Adrenal gland (tissue), 12 donors: ENCODE measurements around the gene DNAH2. TPM values are rescaled to one million over a fixed set of nuclear protein-coding genes. Genes with fewer than 3 reads are reported as not detected.

Experiments used
- DNase-seq, 7 donors: peaks; one replicate each; pipeline ENCODE4 v3.0.0-alpha.2; 2019 to 2020
- H3K27ac ChIP-seq, 5 donors: fragments of 200-600 bp; sonication (generic) in 4 of 5; 1 replicate in 3 of 5; 2 replicates in 2 of 5; pipeline versions ENCODE4 v1.5.1 to v1.8.0; 2016 to 2020; ENCODE audit warnings: mild to moderate bottlenecking in 1 of 5
- H3K27me3 ChIP-seq: fragments of 200-600 bp; 2 replicates; pipeline ENCODE4 v1.8.0; 2021
- H3K36me3 ChIP-seq, 2 donors: fragments of 200-600 bp; replicated peaks in 1 of 2; 1 replicate in 1 of 2; 2 replicates in 1 of 2; pipeline versions ENCODE4 v1.5.1 to v1.8.0; 2018 to 2022
- H3K4me1 ChIP-seq, 2 donors: fragments of 200-600 bp; replicated peaks in 1 of 2; 1 replicate in 1 of 2; 2 replicates in 1 of 2; pipeline versions ENCODE4 v1.5.1 to v1.8.0; 2018 to 2021
- H3K4me3 ChIP-seq, 4 donors: fragments of 200-600 bp; sonication (generic) in 3 of 4; one replicate each; pipeline ENCODE4 v1.5.1; 2016 to 2018
- H3K9me3 ChIP-seq, 3 donors: fragments of 200-600 bp; sonication (generic) in 1 of 3; replicated peaks in 1 of 3; 1 replicate in 2 of 3; 2 replicates in 1 of 3; pipeline versions ENCODE4 v1.5.1 to v1.8.0; 2016 to 2021
- CTCF ChIP-seq, 6 experiments: fragments of 450-650 bp in 4 of 6; fragments of 200-600 bp in 2 of 6; sonication (generic) in 1 of 6; IDR thresholded peaks; 1 replicate in 5 of 6; 2 replicates in 1 of 6; pipeline versions ENCODE4 v1.5.1 to v1.8.0; 2016 to 2021; ENCODE audit warnings: antibody characterized with exemption in 6 of 6, mild to moderate bottlenecking in 2 of 6, moderate library complexity in 1 of 6
- POLR2A ChIP-seq, 2 donors: fragments of 450-650 bp; IDR thresholded peaks; one replicate each; pipeline ENCODE4 v1.6.1; 2017; ENCODE audit warnings: antibody characterized with exemption in 2 of 2, mild to moderate bottlenecking in 2 of 2, moderate library complexity in 1 of 2
- WGBS, 4 donors: extraction: QIAGEN DNeasy Blood & Tissue Kit in 2 of 4; methylation state at CpG; one replicate each; pipeline versions ENCODE4 v1.1.5 to v1.1.7; 2013 to 2017; 5-methylcytosine and 5-hydroxymethylcytosine counted together
- intact Hi-C, 2 donors: fragments of 100-400 bp; cut with DNase I; formaldehyde crosslinking; loops; one replicate each; pipeline versions ENCODE4 v1.14.1 to v1.15.0; 2022 to 2023
- polyA plus RNA-seq, 3 donors: library from polyadenylated mRNA; stranded (reverse); fragments of 200-250 nt in 2 of 3; fragments of 350-450 nt in 1 of 3; fragmentation: Illumina TruSeq in 1 of 3; extraction: RNeasy Lipid Tissue Mini Kit (QIAGEN cat#74804) in 1 of 3; gene quantifications; one replicate each; pipeline ENCODE4 v1.2.3, GENCODE V29; 2013 to 2014
- total RNA-seq, 9 donors: library from RNA; depleted of rRNA in 4 of 9; stranded (reverse); fragments of >200 nt in 4 of 9; fragments of 120-200 nt in 1 of 9; fragmentation: NEBNext Ultra II Directional in 1 of 9; extraction: Animal tissue kit (Norgen Biotek cat#: 25700) in 1 of 9; gene quantifications; one replicate each; pipeline versions ENCODE4 v1.1.0 to v1.2.4, GENCODE V29; 2013 to 2023
- donor health status: healthy with polysubstance abuse.
- donor health status: Bipolar disorder and iron deficiency.
- donor health status: DM: yes; HTN: yes; CAD: no.
- donor health status: DM: no; HTN: no; CAD: no.
- donor health status: DM: no; HTN: no; CAD: no.
- donor health status: DM: yes; HTN: yes; CAD: no.

Gene DNAH2
- total and polyA plus RNA-seq, 12 donors: 0.02 to 0.26 (median 0.07) TPM

DNA sequence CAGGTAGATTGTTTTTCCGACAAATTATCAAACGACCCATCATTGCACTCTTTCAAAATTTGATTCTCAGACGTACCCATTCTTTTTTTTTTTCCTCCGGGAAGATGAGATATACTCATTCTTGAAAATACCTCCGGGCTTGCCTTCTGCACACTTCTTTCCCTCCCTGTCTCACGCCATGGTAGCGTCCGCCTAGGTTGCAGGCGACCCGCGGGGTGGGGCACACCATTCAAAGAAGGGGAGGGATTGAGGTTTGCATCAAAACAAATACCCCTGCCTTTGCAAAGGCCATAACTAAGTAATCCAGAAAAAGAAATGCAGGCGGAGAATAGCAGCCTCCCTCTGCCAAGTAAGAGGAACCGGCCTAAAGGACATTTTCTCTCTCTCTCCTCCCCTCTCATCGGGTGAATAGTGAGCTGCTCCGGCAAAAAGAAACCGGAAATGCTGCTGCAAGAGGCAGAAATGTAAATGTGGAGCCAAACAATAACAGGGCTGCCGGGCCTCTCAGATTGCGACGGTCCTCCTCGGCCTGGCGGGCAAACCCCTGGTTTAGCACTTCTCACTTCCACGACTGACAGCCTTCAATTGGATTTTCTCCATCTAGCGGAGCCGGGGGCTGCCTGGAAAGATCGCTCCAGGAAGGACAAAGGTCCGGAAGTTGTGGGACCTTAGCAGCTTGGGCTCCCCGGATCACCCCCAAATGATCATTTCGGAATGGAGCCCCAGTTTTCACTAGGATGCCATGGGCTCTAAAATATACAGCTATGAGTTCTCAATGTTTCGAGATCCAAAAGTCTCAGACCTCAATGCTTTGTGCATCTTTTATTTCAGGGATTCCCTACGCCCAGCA is 31.1 kb upstream of the DNAH2 start:
- Histone ChIP-seq H3K27me3 (no peaks in the 10 kb centered on the region), H3K9me3 (no peaks in the 10 kb centered on the region), H3K4me3 (peak overlapping the region; percentile 43 to 99 (median 88)), H3K4me1 (peaks cover 5 to 26% of the 10 kb centered on the region in 2 donors), H3K27ac (peak overlapping the region; percentile 86 to 98 (median 97)), H3K36me3 (no peaks in the 10 kb centered on the region)
- TF ChIP-seq CTCF (IDR thresholded peaks at IDR 0.05) (peak in 1 of 6 experiments; percentile 46), POLR2A (IDR thresholded peaks at IDR 0.05) (peak; percentile 85 to 96)
- intact Hi-C loops: loop anchor here (5.0 to 10.0 kb wide), 2 partner anchors 52 to 54 kb away; partner anchors contain the start of gene SHBG (in 2 of the 2)
- WGBS, 4 donors: 0 to 1% (median 0%) methylated on average over 29 to 30 of the region's 30 CpGs
- peak; percentile 71 to 84 (median 79) for DNase-seq

- DNase-seq: peak; percentile 87 to 95 (median 91)
- 0 to 1% (median 0%) methylated on average over 23 to 30 of the region's 30 CpGs for WGBS, 4 donors
- intact Hi-C loops: loop anchor here (5.0 to 10.0 kb wide), 2 partner anchors 52 to 55 kb away; partner anchors contain the start of gene SHBG (in 2 of the 2)
Observed at GRCh38 chr17:7687072-7687907, 30.3 kb upstream of the DNAH2 start, which contains the start of gene TP53. TSS of gene TP53 (minus strand) at chr17:7687490. CDS start at chr17:7676594, 10,896 bp downstream.

DNA sequence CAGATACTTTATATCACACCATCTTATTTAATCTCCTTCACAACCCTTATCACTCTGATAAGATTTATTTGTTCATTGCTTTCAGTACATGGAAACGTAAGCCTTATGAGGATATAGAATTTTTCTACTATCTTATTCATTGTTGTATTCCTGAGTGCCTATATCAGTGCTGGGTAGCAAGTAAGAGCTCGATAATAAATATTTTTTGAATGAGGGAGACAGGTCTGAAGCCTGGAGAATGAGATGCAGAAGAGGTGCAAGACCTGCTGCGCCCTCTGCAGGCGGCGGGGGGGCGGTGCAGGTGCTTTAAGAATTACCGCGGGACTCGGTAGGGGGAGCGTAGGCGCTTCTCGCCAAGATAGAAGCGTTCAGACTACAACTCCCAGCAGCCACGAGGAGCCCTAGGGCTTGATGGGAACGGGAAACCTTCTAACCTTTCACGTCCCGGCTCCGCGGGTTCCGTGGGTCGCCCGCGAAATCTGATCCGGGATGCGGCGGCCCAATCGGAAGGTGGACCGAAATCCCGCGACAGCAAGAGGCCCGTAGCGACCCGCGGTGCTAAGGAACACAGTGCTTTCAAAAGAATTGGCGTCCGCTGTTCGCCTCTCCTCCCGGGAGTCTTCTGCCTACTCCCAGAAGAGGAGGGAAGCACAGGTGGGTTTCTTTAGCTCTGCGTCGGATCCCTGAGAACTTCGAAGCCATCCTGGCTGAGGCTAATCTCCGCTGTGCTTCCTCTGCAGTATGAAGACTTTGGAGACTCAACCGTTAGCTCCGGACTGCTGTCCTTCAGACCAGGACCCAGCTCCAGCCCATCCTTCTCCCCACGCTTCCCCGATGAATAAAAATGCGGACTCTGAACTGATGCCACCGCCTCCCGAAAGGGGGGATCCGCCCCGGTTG is 29.4 kb upstream of the DNAH2 start, which contains the start of gene WRAP53:
WRAP53 (plus strand) TSS at position 570 of the 900 bp plus-strand sequence; CDS start at position 742, 172 bp downstream.
- TF ChIP-seq POLR2A (IDR thresholded peaks at IDR 0.05) (peak in 1 of 2 donors; percentile 58), CTCF (IDR thresholded peaks at IDR 0.05) (peak; percentile 98 to 100 (median 99))
- peak; percentile 97 to 100 (median 99) for DNase-seq
- no peaks in the 10 kb centered on the region for H3K36me3 ChIP-seq
- intact Hi-C loops: loop anchor here (5.0 to 10.0 kb wide), 2 partner anchors 53 to 56 kb away; partner anchors contain the start of gene SHBG (in 2 of the 2)
- H3K27me3 ChIP-seq: no peaks in the 10 kb centered on the region
- H3K27ac ChIP-seq: peak within 1 kb of the TSS; percentile 86 to 98 (median 97)
- no peaks in the 10 kb centered on the region for H3K9me3 ChIP-seq
- peak within 1 kb of the TSS; percentile 6 to 99 (median 88) for H3K4me3 ChIP-seq
- WGBS, 4 donors: 0 to 1% (median 0%) methylated on average over 26 to 51 of the region's 51 CpGs
- H3K4me1 ChIP-seq: peaks cover 5 to 26% of the 10 kb centered on the region in 2 donors

More at GRCh38 chr17:7687072-7687907, 30.3 kb upstream of the DNAH2 start, which contains the start of gene TP53:
- H3K4me3 ChIP-seq: peak within 1 kb of the TSS; percentile 43 to 99 (median 88)
- H3K27ac ChIP-seq: peak within 1 kb of the TSS; percentile 86 to 98 (median 97)
- H3K27me3 ChIP-seq: no peaks in the 10 kb centered on the region
- H3K9me3 ChIP-seq: no peaks in the 10 kb centered on the region
- H3K4me1 ChIP-seq: peaks cover 5 to 26% of the 10 kb centered on the region in 2 donors
- TF ChIP-seq CTCF (IDR thresholded peaks at IDR 0.05) (no peak), POLR2A (IDR thresholded peaks at IDR 0.05) (peak; percentile 67 to 89)
- H3K36me3 ChIP-seq: no peaks in the 10 kb centered on the region
